ENCODE data around the gene SERPINB13.

The SERPINB13 gene

GRCh38 chr18:63586966-63587365 lies at the start of gene SERPINB13:
Gene SERPINB13 (plus strand): TSS chr18:63587343. CDS start chr18:63588668, 1,325 bp downstream.
- no peak for DNase-seq

GRCh38 chr18:63539904-63540510 lies 47.1 kb upstream of the SERPINB13 start:
- DNase-seq = no peak

- DNase-seq = no peak
Observed at GRCh38 chr18:63542069-63542468, 45.1 kb upstream of the SERPINB13 start, which contains the start of gene SERPINB12. Gene SERPINB12 (plus strand): TSS chr18:63542369. CDS start chr18:63556160, 13,791 bp downstream.

GRCh38 chr18:63544017-63544416 lies 43.1 kb upstream of the SERPINB13 start:
- DNase-seq = no peak

- DNase-seq = no peak
Observed at GRCh38 chr18:63545000-63545399, 42.1 kb upstream of the SERPINB13 start.

- DNase-seq = no peak
Observed at GRCh38 chr18:63550068-63550467, 37.1 kb upstream of the SERPINB13 start.

GRCh38 chr18:63551769-63552168 lies 35.4 kb upstream of the SERPINB13 start:
- DNase-seq = no peak

GRCh38 chr18:63552581-63552980 lies 34.6 kb upstream of the SERPINB13 start:
- no peak for DNase-seq

- no peak for DNase-seq
Observed at GRCh38 chr18:63553081-63553480, 34.1 kb upstream of the SERPINB13 start.

- DNase-seq = no peak
Observed at GRCh38 chr18:63559567-63560491, 27.3 kb upstream of the SERPINB13 start.

GRCh38 chr18:63562284-63562683 lies 24.9 kb upstream of the SERPINB13 start:
- DNase-seq = no peak

GRCh38 chr18:63564021-63564420 lies 23.1 kb upstream of the SERPINB13 start:
- DNase-seq = no peak

GRCh38 chr18:63564561-63564960 lies 22.6 kb upstream of the SERPINB13 start:
- DNase-seq = no peak

- no peak for DNase-seq
Observed at GRCh38 chr18:63567276-63567675, 19.9 kb upstream of the SERPINB13 start.

- no peak for DNase-seq
Observed at GRCh38 chr18:63567825-63568224, 19.3 kb upstream of the SERPINB13 start.

GRCh38 chr18:63570721-63571120 lies 16.4 kb upstream of the SERPINB13 start:
- DNase-seq = no peak

- DNase-seq = no peak
Observed at GRCh38 chr18:63575681-63576080, 11.5 kb upstream of the SERPINB13 start.

- DNase-seq = no peak
Observed at GRCh38 chr18:63578357-63578958, 8.7 kb upstream of the SERPINB13 start.

GRCh38 chr18:63579616-63580015 lies 7.5 kb upstream of the SERPINB13 start:
- DNase-seq = no peak

GRCh38 chr18:63585988-63586387 lies 1.2 kb upstream of the SERPINB13 start:
- DNase-seq = no peak

GRCh38 chr18:63586431-63586830 lies 712 bp upstream of the SERPINB13 start:
- no peak for DNase-seq

- DNase-seq = no peak
Observed at GRCh38 chr18:63588909-63589308, 1.8 kb downstream of the SERPINB13 start.

- DNase-seq = no peak
Observed at GRCh38 chr18:63590373-63590772, 3.2 kb downstream of the SERPINB13 start.
